K562 (cell line): ENCODE data around the gene CHST12. TPM values are rescaled to one million over a fixed set of nuclear protein-coding genes. Genes with fewer than 3 reads are reported as not detected.

Experiments used
- ATAC-seq: fragments of 200-7000 bp; cut with Tn5 transposase; 3 replicates; pipeline ENCODE4 v1.9.1; 2020; ENCODE audit warnings: moderate library complexity
- BruUV-seq: library from RNA; stranded (reverse); fragments of 400-500 nt; replicated peaks from 2 replicates; lab custom pipeline; 2021; lab: Mats Ljungman, UMichigan
- CTCF ChIA-PET: fragments of 300-600 bp; formaldehyde crosslinking; extraction: SDS; loops from one replicate; lab custom pipeline; 2021; ENCODE audit warnings: low intra/inter-chr PET ratio; lab: Yijun Ruan, JAX
- POLR2A ChIA-PET: fragments of 300-600, 350-650 bp; sonication (Branson Sonifier 250); formaldehyde crosslinking; extraction: SDS; loops from one replicate; lab custom pipeline; 2021; ENCODE audit warnings: antibody characterized with exemption, inconsistent platforms; lab: Yijun Ruan, JAX
- DNase-seq, 4 experiments: peaks; one replicate each; pipeline versions ENCODE4 v3.0.0 to v3.0.0-alpha.2; 2011 to 2018; ENCODE audit warnings: low spot score in 3 of 4, mixed read lengths in 3 of 4; ENCODE audit errors: extremely low read depth in 1 of 4
- FAIRE-seq: peaks from 2 replicates; lab custom pipeline; 2011; peaks lifted over from hg19 to GRCh38; lab: Jason Lieb, UNC
- H2AFZ ChIP-seq: 2 replicates; pipeline ENCODE4 v1.6.0; 2011; ENCODE audit warnings: low read depth, low read length, control low read depth, inconsistent platforms
- H3K27ac ChIP-seq: fragments of 200-600 bp; 3 replicates; pipeline ENCODE4 v1.8.0; 2011; ENCODE audit warnings: low read depth, mild to moderate bottlenecking, control low read depth, inconsistent platforms, low read length, moderate library complexity, mixed read lengths; ENCODE audit errors: extremely low read depth
- H3K27me3 ChIP-seq, 2 experiments: fragments of 300-600 bp in 1 of 2; 2 replicates in 1 of 2; 3 replicates in 1 of 2; pipeline versions ENCODE4 v1.6.0 to v1.8.0; 2011; ENCODE audit warnings: inconsistent platforms in 2 of 2, low read length in 2 of 2, mild to moderate bottlenecking in 1 of 2, mixed read lengths in 1 of 2, moderate library complexity in 1 of 2; ENCODE audit not compliant: control insufficient read depth in 2 of 2, insufficient read depth in 2 of 2
- H3K36me3 ChIP-seq: fragments of 300-600 bp; 3 replicates; pipeline ENCODE4 v1.8.0; 2011; ENCODE audit warnings: mild to moderate bottlenecking, low read length, inconsistent platforms; ENCODE audit not compliant: control insufficient read depth, insufficient read depth
- H3K4me1 ChIP-seq, 2 experiments: fragments of 200-600 bp in 1 of 2; replicated peaks in 1 of 2; 2 replicates in 1 of 2; 3 replicates in 1 of 2; pipeline versions ENCODE4 v1.5.1 to v1.8.0; 2011; ENCODE audit warnings: inconsistent platforms in 2 of 2, low read length in 2 of 2, mild to moderate bottlenecking in 1 of 2, mixed read lengths in 1 of 2, moderate library complexity in 1 of 2; ENCODE audit not compliant: control insufficient read depth in 2 of 2, insufficient read depth in 2 of 2
- H3K4me2 ChIP-seq: 2 replicates; pipeline ENCODE4 v1.6.1; 2011; ENCODE audit warnings: low read length, control low read depth, inconsistent platforms, mixed read lengths; ENCODE audit not compliant: insufficient read depth
- H3K4me3 ChIP-seq: fragments of 200-600 bp; sonication (generic), shearing (Covaris generic); 2 replicates; pipeline ENCODE4 v1.5.1; 2016; ENCODE audit warnings: control low read depth, inconsistent platforms
- H3K79me2 ChIP-seq: fragments of 200-600 bp; 3 replicates; pipeline ENCODE4 v1.8.0; 2011; ENCODE audit warnings: low read length, inconsistent platforms; ENCODE audit not compliant: control insufficient read depth, insufficient read depth
- H3K9ac ChIP-seq, 2 experiments: 2 replicates each; pipeline versions ENCODE4 v1.6.0 to v1.6.1; 2011; ENCODE audit warnings: low read depth in 2 of 2, low read length in 2 of 2, control low read depth in 1 of 2, inconsistent platforms in 1 of 2, mild to moderate bottlenecking in 1 of 2, mixed read lengths in 1 of 2; ENCODE audit not compliant: insufficient read depth in 1 of 2
- H3K9me1 ChIP-seq: one replicate; pipeline ENCODE4 v1.6.0; 2011; ENCODE audit warnings: inconsistent platforms, mild to moderate bottlenecking, low read length, moderate library complexity; ENCODE audit not compliant: control insufficient read depth, insufficient read depth
- H3K9me3 ChIP-seq: replicated peaks from 2 replicates; pipeline ENCODE4 v1.5.1; 2011; ENCODE audit warnings: low read depth, low read length, inconsistent platforms; ENCODE audit not compliant: control insufficient read depth, insufficient read depth
- H4K20me1 ChIP-seq: replicated peaks from 2 replicates; pipeline ENCODE4 v1.6.1; 2011; ENCODE audit warnings: low read length, inconsistent platforms, mixed read lengths; ENCODE audit not compliant: control insufficient read depth, insufficient read depth
- CHCHD3 ChIP-seq: fragments of 250-450 bp; sonication (Bioruptor Pico); IDR thresholded peaks from 2 replicates; pipeline ENCODE4 v2.1.2; 2022; ENCODE audit warnings: mild to moderate bottlenecking
- COPS2 ChIP-seq: fragments of 450-650 bp; conservative IDR thresholded peaks from 2 replicates; pipeline ENCODE4 v1.6.1; 2016; ENCODE audit warnings: mild to moderate bottlenecking, moderate library complexity
- RBFOX2 ChIP-seq: fragments of 200-400 bp; formaldehyde crosslinking; IDR thresholded peaks from 2 replicates; pipeline ENCODE4 v1.6.1; 2017; ENCODE audit warnings: low read depth, mild to moderate bottlenecking, low read length, moderate library complexity
- ZBTB8A ChIP-seq: fragments of 450-650 bp; IDR thresholded peaks from 2 replicates; pipeline ENCODE4 v1.6.1; 2018; ENCODE audit warnings: mild to moderate bottlenecking, moderate library complexity; ENCODE audit not compliant: partially characterized antibody
- WGBS: fragments of 100-300 bp; shearing (Covaris generic); methylation state at CpG from one replicate; pipeline ENCODE4 v1.1.6; 2016; ENCODE audit warnings: low coverage, mixed read lengths; ENCODE audit not compliant: insufficient coverage; ENCODE audit errors: missing lambda C conversion rate; 5-methylcytosine and 5-hydroxymethylcytosine counted together
- in situ Hi-C: fragments of 300-500 bp; cut with MboI; formaldehyde crosslinking; loops from 4 replicates; pipeline ENCODE4 v1.15.0; 2018; ENCODE audit warnings: inconsistent platforms, mixed read lengths
- intact Hi-C: fragments of 100-400 bp; cut with micrococcal nuclease; formaldehyde crosslinking; loops from 2 replicates; pipeline ENCODE4 v1.14.2; 2022
- polyA plus RNA-seq, 8 experiments: library from polyadenylated mRNA; depleted of rRNA in 4 of 8; stranded (reverse) in 5 of 8; unstranded in 3 of 8; fragments of >200 nt; fragmentation: Nextera tagmentation in 2 of 8; fragmentation: Illumina TruSeq in 1 of 8; extraction: Ambion mirVana in 2 of 8; extraction: Trizol in 1 of 8; gene quantifications; 2 replicates each; pipeline versions ENCODE4 v1.2.1 to v1.2.3, GENCODE V29; 2011 to 2014; ENCODE audit warnings: inconsistent platforms in 1 of 8, missing spikeins in 1 of 8
- total RNA-seq, 7 experiments: library from RNA; depleted of rRNA in 6 of 7; stranded (reverse); fragments of >200 nt in 6 of 7; fragmentation: Illumina TruSeq in 2 of 7; extraction: Trizol in 2 of 7; gene quantifications; 2 replicates each; pipeline versions ENCODE4 v1.2.1 to v1.2.3, GENCODE V29; 2011 to 2021; ENCODE audit warnings: low replicate concordance in 1 of 7
- TF ChIP-seq, protein P1 (sequence below): fragments of 450-650 bp; formaldehyde crosslinking; IDR thresholded peaks from 2 replicates; pipeline ENCODE4 v1.4.0; 2020; ENCODE audit warnings: mild to moderate bottlenecking, moderate library complexity
- TF ChIP-seq, protein P2 (sequence below): fragments of 200-800 bp; sonication (Bioruptor generic); IDR thresholded peaks from 2 replicates; pipeline ENCODE4 v1.6.1; 2016; ENCODE audit warnings: missing genetic modification characterization, missing compliant biosample characterization

Gene CHST12
- total and polyA plus RNA-seq, 9 of the 15 experiments (the other 6 are each of a cell fraction or from before 2014, with no cell fraction given): 0.18 to 19.8 (median 3.6) TPM

DNA sequence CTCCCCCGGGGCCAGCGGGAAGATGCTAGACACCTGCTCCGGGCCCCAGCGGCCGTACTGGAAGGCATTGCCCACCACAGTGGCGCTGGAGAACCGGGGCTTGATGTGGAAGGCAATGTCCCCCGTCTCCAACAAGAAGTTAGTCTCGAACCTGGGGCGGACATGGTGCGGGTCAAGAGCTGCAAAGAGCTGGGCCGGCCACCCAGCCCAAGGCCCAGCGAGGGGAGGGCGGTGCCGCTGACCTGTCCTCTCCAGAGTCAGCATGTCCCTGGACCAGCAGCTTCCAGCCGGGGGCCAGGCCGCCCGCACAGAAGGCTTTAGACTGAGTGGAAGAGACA lies 72.2 kb downstream of the CHST12 start:
- H3K9ac ChIP-seq: no peak overlapping the region
- CTCF ChIA-PET: no interaction called here
- H3K4me3 ChIP-seq: no peak overlapping the region
- peaks cover 0 to 59% of the 10 kb centered on the region in 2 experiments; a peak in 3 of 5 replicates for H3K4me1 ChIP-seq
- no peak overlapping the region for H3K27ac ChIP-seq
- BruUV-seq: no TSS peak
- ATAC-seq: no peak
- H3K79me2 ChIP-seq: no peaks in the 10 kb centered on the region
- TF ChIP-seq, protein P1, sequence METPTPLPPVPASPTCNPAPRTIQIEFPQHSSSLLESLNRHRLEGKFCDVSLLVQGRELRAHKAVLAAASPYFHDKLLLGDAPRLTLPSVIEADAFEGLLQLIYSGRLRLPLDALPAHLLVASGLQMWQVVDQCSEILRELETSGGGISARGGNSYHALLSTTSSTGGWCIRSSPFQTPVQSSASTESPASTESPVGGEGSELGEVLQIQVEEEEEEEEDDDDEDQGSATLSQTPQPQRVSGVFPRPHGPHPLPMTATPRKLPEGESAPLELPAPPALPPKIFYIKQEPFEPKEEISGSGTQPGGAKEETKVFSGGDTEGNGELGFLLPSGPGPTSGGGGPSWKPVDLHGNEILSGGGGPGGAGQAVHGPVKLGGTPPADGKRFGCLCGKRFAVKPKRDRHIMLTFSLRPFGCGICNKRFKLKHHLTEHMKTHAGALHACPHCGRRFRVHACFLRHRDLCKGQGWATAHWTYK (CRISPR knock-in tag): no peak
- TF ChIP-seq ZBTB8A (no peak), CHCHD3 (CRISPR knock-in tag) (no peak), RBFOX2 (no peak), COPS2 (no peak)
- TF ChIP-seq, protein P2, sequence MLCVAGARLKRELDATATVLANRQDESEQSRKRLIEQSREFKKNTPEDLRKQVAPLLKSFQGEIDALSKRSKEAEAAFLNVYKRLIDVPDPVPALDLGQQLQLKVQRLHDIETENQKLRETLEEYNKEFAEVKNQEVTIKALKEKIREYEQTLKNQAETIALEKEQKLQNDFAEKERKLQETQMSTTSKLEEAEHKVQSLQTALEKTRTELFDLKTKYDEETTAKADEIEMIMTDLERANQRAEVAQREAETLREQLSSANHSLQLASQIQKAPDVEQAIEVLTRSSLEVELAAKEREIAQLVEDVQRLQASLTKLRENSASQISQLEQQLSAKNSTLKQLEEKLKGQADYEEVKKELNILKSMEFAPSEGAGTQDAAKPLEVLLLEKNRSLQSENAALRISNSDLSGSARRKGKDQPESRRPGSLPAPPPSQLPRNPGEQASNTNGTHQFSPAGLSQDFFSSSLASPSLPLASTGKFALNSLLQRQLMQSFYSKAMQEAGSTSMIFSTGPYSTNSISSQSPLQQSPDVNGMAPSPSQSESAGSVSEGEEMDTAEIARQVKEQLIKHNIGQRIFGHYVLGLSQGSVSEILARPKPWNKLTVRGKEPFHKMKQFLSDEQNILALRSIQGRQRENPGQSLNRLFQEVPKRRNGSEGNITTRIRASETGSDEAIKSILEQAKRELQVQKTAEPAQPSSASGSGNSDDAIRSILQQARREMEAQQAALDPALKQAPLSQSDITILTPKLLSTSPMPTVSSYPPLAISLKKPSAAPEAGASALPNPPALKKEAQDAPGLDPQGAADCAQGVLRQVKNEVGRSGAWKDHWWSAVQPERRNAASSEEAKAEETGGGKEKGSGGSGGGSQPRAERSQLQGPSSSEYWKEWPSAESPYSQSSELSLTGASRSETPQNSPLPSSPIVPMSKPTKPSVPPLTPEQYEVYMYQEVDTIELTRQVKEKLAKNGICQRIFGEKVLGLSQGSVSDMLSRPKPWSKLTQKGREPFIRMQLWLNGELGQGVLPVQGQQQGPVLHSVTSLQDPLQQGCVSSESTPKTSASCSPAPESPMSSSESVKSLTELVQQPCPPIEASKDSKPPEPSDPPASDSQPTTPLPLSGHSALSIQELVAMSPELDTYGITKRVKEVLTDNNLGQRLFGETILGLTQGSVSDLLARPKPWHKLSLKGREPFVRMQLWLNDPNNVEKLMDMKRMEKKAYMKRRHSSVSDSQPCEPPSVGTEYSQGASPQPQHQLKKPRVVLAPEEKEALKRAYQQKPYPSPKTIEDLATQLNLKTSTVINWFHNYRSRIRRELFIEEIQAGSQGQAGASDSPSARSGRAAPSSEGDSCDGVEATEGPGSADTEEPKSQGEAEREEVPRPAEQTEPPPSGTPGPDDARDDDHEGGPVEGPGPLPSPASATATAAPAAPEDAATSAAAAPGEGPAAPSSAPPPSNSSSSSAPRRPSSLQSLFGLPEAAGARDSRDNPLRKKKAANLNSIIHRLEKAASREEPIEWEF: no peak
- H2AFZ ChIP-seq: no peak overlapping the region
- peaks cover 23% of the 10 kb centered on the region for H4K20me1 ChIP-seq
- H3K9me3 ChIP-seq: no peaks in the 10 kb centered on the region
- DNase-seq: no peak
- in situ Hi-C loops: no loop called here
- no peak overlapping the region for H3K4me2 ChIP-seq
- no peaks in the 10 kb centered on the region for H3K9me1 ChIP-seq
- FAIRE-seq: no peak
- intact Hi-C loops: loop anchor here (5.0 to 10.0 kb wide), 2 partner anchors 92 to 189 kb away; no protein-coding TSS in a partner anchor
- 9% methylated on average over 12 of the region's 18 CpGs for WGBS
- POLR2A ChIA-PET: no interaction called here
- no peaks in the 10 kb centered on the region for H3K36me3 ChIP-seq
- peaks cover 15 to 38% of the 10 kb centered on the region in 2 experiments; a peak in 4 of 5 replicates for H3K27me3 ChIP-seq
